Measurements from ENCODE around the gene CROCC2.

CROCC2 gene

DNA sequence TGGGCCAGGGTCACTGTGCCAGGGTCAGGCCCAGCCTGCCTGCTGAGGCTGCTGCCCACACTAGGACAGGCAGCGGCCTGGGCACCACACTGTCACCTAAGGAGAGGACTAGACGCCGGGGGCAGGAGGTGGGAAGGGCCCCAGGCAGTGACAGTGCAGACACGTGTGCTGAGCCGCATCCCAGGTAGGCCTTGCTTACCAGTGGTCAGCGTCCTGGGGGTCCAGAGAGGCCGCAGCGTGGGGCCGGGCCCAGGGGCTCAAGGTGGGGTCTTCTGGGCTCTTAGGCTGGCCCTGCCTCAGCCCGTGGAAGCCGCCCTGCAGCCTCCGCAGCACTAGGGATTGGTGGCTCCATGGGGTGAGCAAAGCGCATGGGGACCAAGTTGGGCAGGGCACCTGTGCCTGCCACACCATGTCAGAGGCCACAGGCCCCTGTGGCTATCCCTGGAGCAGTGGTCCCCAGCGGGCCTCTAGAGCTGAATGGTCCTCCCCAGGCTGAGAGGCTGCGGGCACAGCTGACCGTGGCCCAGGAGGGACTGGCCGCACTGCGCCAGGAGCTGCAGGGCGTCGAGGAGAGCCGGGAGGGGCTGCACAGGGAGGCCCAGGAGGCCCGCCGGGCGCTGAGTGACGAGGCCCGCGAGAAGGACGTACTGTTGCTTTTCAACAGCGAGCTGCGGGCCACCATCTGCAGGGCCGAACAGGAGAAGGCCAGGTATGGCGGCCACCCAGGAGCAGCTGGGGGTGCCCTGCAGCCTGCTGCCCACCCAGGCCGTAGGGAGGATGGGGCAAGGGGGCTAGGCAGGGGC is 57.1 kb downstream of the CROCC2 start:
- H3K36me3 Mint-ChIP-seq (ENCODE audit: low read depth), result no peaks in the 10 kb centered on the region
- no peak overlapping the region for H3K4me3 Mint-ChIP-seq
- TF ChIP-seq CTCF (IDR thresholded peaks at IDR 0.05), result no peak
- H3K27ac Mint-ChIP-seq, result no peak overlapping the region
- H3K9me3 Mint-ChIP-seq, result no peaks in the 10 kb centered on the region
- peaks cover 6% of the 10 kb centered on the region for H3K4me1 Mint-ChIP-seq
- DNase-seq, result no peak
- H3K27me3 Mint-ChIP-seq (ENCODE audit: low read depth, poor library complexity), result no peaks in the 10 kb centered on the region

- Mint-ChIP-seq H3K4me3 (no peak overlapping the region), H3K9me3 (no peaks in the 10 kb centered on the region), H3K36me3 (ENCODE audit: low read depth) (no peaks in the 10 kb centered on the region), H3K27ac (no peak overlapping the region), H3K4me1 (peaks cover 5% of the 10 kb centered on the region), H3K27me3 (ENCODE audit: low read depth, poor library complexity) (no peaks in the 10 kb centered on the region)
- peak; percentile 3 for DNase-seq
- no peak for TF ChIP-seq CTCF (IDR thresholded peaks at IDR 0.05)
These were observed 58.0 kb downstream of the CROCC2 start for GRCh38 chr2:240963868-240964703.

- Mint-ChIP-seq H3K36me3 (ENCODE audit: low read depth) (no peaks in the 10 kb centered on the region), H3K27me3 (ENCODE audit: low read depth, poor library complexity) (no peaks in the 10 kb centered on the region), H3K27ac (no peak overlapping the region), H3K4me1 (no peaks in the 10 kb centered on the region), H3K9me3 (no peaks in the 10 kb centered on the region), H3K4me3 (no peak overlapping the region)
- TF ChIP-seq CTCF (IDR thresholded peaks at IDR 0.05), result no peak
- no peak for DNase-seq
These were observed 58.7 kb downstream of the CROCC2 start for GRCh38 chr2:240964704-240965295.

DNA sequence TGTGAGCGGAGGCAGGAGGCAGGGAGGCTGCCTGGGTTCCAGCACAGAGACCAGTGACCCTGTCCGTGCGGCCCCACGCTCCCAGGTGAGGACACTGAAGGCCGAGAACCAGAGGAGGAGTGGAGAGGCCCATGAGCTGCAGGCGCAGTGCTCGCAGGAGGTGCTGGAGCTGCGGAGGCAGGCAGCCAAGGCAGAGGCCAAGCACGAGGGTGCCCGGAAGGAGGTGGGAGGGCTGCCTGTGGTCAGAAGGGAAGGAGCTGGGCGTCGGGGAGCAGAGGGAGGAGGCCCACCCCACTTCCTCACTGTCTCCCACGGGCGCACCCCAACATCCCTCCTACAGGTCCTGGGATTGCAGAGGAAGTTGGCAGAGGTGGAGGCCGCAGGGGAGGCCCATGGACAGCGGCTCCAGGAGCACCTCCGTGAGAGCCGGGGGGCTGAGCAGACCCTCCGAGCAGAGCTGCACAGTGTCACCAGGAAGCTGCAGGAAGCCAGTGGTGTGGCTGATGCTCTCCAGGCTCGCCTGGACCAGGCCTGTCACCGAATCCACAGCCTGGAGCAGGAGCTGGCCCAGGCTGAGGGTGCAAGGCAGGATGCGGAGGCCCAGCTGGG is 59.3 kb downstream of the CROCC2 start:
- H3K4me1 Mint-ChIP-seq, result peaks cover 5% of the 10 kb centered on the region
- TF ChIP-seq CTCF (IDR thresholded peaks at IDR 0.05), result no peak
- no peak overlapping the region for H3K4me3 Mint-ChIP-seq
- no peak for DNase-seq
- no peaks in the 10 kb centered on the region for H3K36me3 Mint-ChIP-seq (ENCODE audit: low read depth)
- H3K9me3 Mint-ChIP-seq, result peaks cover 4% of the 10 kb centered on the region
- H3K27ac Mint-ChIP-seq, result no peak overlapping the region
- H3K27me3 Mint-ChIP-seq (ENCODE audit: low read depth, poor library complexity), result peaks cover 3% of the 10 kb centered on the region

GRCh38 chr2:240965905-240966456 is 59.8 kb downstream of the CROCC2 start:
- peaks cover 4% of the 10 kb centered on the region for H3K27me3 Mint-ChIP-seq (ENCODE audit: low read depth, poor library complexity)
- no peak overlapping the region for H3K4me3 Mint-ChIP-seq
- TF ChIP-seq CTCF (IDR thresholded peaks at IDR 0.05), result no peak
- H3K9me3 Mint-ChIP-seq, result peaks cover 8% of the 10 kb centered on the region
- peaks cover 6% of the 10 kb centered on the region for H3K4me1 Mint-ChIP-seq
- DNase-seq, result peak; percentile 2
- H3K36me3 Mint-ChIP-seq (ENCODE audit: low read depth), result no peaks in the 10 kb centered on the region
- no peak overlapping the region for H3K27ac Mint-ChIP-seq
